Ovary (tissue), 9 donors: ENCODE measurements around the gene ZMAT3. TPM values are rescaled to one million over a fixed set of nuclear protein-coding genes. Genes with fewer than 3 reads are reported as not detected.
"Not testable (repeated sequence)": the region's sequence is repeated elsewhere in the genome, so short reads cannot be mapped to it uniquely, and the experiment has no call there.

Experiments
- DNase-seq, 5 donors: peaks; one replicate each; pipeline ENCODE4 v3.0.0-alpha.2; 2019 to 2020
- H3K27ac ChIP-seq, 2 donors: fragments of 200-600 bp; one replicate each; pipeline versions ENCODE4 v1.5.1 to v1.8.0; 2019 to 2022
- H3K27me3 ChIP-seq: fragments of 200-600 bp; one replicate; pipeline ENCODE4 v1.8.0; 2022
- H3K36me3 ChIP-seq: fragments of 200-600 bp; sonication (generic); one replicate; pipeline ENCODE4 v1.5.1; 2019
- H3K4me1 ChIP-seq: one replicate; pipeline ENCODE4 v1.8.1; 2013; ENCODE audit warnings: mild to moderate bottlenecking, moderate library complexity; ENCODE audit not compliant: insufficient read depth
- H3K4me3 ChIP-seq: fragments of 200-600 bp; sonication (generic); one replicate; pipeline ENCODE4 v1.5.1; 2017
- H3K9me3 ChIP-seq, 2 donors: fragments of 200-600 bp in 1 of 2; sonication (generic) in 1 of 2; one replicate each; pipeline versions ENCODE4 v1.5.1 to v1.8.1; 2013 to 2019; ENCODE audit warnings: mild to moderate bottlenecking in 1 of 2, moderate library complexity in 1 of 2
- CTCF ChIP-seq, 3 donors: fragments of 450-650 bp in 2 of 3; fragments of 200-600 bp in 1 of 3; IDR thresholded peaks; one replicate each; pipeline versions ENCODE4 v1.5.1 to v1.8.0; 2016 to 2022; ENCODE audit warnings: antibody characterized with exemption in 3 of 3, mild to moderate bottlenecking in 1 of 3
- EP300 ChIP-seq: sonication (generic); formaldehyde crosslinking; IDR thresholded peaks from one replicate; pipeline ENCODE4 v1.6.1; 2017; ENCODE audit warnings: antibody characterized with exemption
- POLR2A ChIP-seq: fragments of 450-650 bp; IDR thresholded peaks from one replicate; pipeline ENCODE4 v1.6.1; 2017; ENCODE audit warnings: antibody characterized with exemption, mild to moderate bottlenecking, moderate library complexity
- WGBS, 3 donors: extraction: QIAGEN DNeasy Blood & Tissue Kit in 1 of 3; methylation state at CpG; one replicate each; pipeline versions ENCODE4 v1.1.5 to v1.1.7; 2013 to 2017; 5-methylcytosine and 5-hydroxymethylcytosine counted together
- intact Hi-C, 4 donors: fragments of 100-400 bp; cut with DNase I; formaldehyde crosslinking; loops; one replicate each; pipeline versions ENCODE4 v1.11.0 to v1.15.1; 2022 to 2023
- polyA plus RNA-seq, 2 donors: library from polyadenylated mRNA; stranded (reverse); fragments of 200-250 nt in 1 of 2; fragments of 350-450 nt in 1 of 2; fragmentation: Illumina TruSeq in 1 of 2; extraction: RNeasy Lipid Tissue Mini Kit (QIAGEN cat#74804) in 1 of 2; gene quantifications; one replicate each; pipeline ENCODE4 v1.2.3, GENCODE V29; 2013 to 2014
- total RNA-seq, 7 donors: library from RNA; depleted of rRNA in 2 of 7; stranded (reverse); fragments of >200 nt in 2 of 7; fragmentation: NEBNext Ultra II Directional in 3 of 7; extraction: Animal tissue kit (Norgen Biotek cat#: 25700) in 3 of 7; gene quantifications; one replicate each; pipeline versions ENCODE4 v1.1.0 to v1.2.4, GENCODE V29; 2016 to 2023
- donor health status: DM: no; HTN: no; CAD: no; lungs with moderate emphysema.
- donor health status: DM: no; HTN: no; CAD: no.
- donor health status: Bipolar disorder and iron deficiency.
- donor health status: DM: yes; HTN: yes; CAD: no.
- donor health status: DM: no; HTN: no; CAD: no.
- donor health status: DM: yes; HTN: yes; CAD: no.

ZMAT3 gene
- total and polyA plus RNA-seq, 9 donors: 1.4 to 15.4 (median 11.9) TPM

GRCh38 chr3:179036226-179036625 is 35.4 kb downstream of the ZMAT3 start:
- no peaks in the 10 kb centered on the region for H3K9me3 ChIP-seq
- H3K4me1 ChIP-seq: no peaks in the 10 kb centered on the region
- TF ChIP-seq EP300 (no peak), CTCF (IDR thresholded peaks at IDR 0.05) (no peak), POLR2A (no peak)
- DNase-seq: no peak
- no peaks in the 10 kb centered on the region for H3K36me3 ChIP-seq
- intact Hi-C loops: no loop called here
- H3K4me3 ChIP-seq: no peak overlapping the region
- 95 to 99% (median 98%) methylated on average over 2 of the region's 2 CpGs for WGBS, 3 donors
- H3K27ac ChIP-seq: no peak overlapping the region
- no peaks in the 10 kb centered on the region for H3K27me3 ChIP-seq

- H3K27me3 ChIP-seq: no peaks in the 10 kb centered on the region
- H3K4me3 ChIP-seq: no peak overlapping the region
- H3K4me1 ChIP-seq: no peaks in the 10 kb centered on the region
- intact Hi-C loops: no loop called here
- no peak overlapping the region for H3K27ac ChIP-seq
- H3K36me3 ChIP-seq: no peaks in the 10 kb centered on the region
- no peak for DNase-seq
- TF ChIP-seq CTCF (IDR thresholded peaks at IDR 0.05) (no peak), EP300 (no peak), POLR2A (no peak)
- 81 to 87% (median 86%) methylated on average over 3 of the region's 3 CpGs for WGBS, 3 donors
- H3K9me3 ChIP-seq: no peaks in the 10 kb centered on the region
Observed at GRCh38 chr3:179035232-179035631, 36.4 kb downstream of the ZMAT3 start.

GRCh38 chr3:179033304-179033657 is 38.3 kb downstream of the ZMAT3 start:
- whole genome bisulfite sequencing, 3 donors: 43 to 73% (median 58%) methylated on average over 5 of the region's 5 CpGs
- H3K27me3 ChIP-seq, H3K4me1 ChIP-seq, H3K27ac ChIP-seq, H3K4me3 ChIP-seq, H3K36me3 ChIP-seq, H3K9me3 ChIP-seq, intact Hi-C loops, DNase-seq: not testable (repeated sequence)

GRCh38 chr3:179032454-179033303 is 38.9 kb downstream of the ZMAT3 start:
- H3K9me3 ChIP-seq, H3K4me1 ChIP-seq, H3K27ac ChIP-seq, H3K27me3 ChIP-seq, DNase-seq, H3K4me3 ChIP-seq, H3K36me3 ChIP-seq, intact Hi-C loops: not testable (repeated sequence)
- WGBS, 3 donors: 88 to 94% (median 88%) methylated on average over 36 to 42 of the region's 42 CpGs

- Histone ChIP-seq H3K4me1 (no peaks in the 10 kb centered on the region), H3K27ac (no peak overlapping the region), H3K9me3 (no peaks in the 10 kb centered on the region), H3K36me3 (no peaks in the 10 kb centered on the region), H3K27me3 (no peaks in the 10 kb centered on the region), H3K4me3 (no peak overlapping the region)
- no peak for TF ChIP-seq POLR2A
- no peak for TF ChIP-seq EP300
- TF ChIP-seq CTCF (IDR thresholded peaks at IDR 0.05): no peak
- 96 to 99% (median 97%) methylated on average over 3 of the region's 3 CpGs for WGBS, 3 donors
- intact Hi-C loops: no loop called here
- DNase-seq: no peak
Observed at GRCh38 chr3:179029096-179029495, 42.5 kb downstream of the ZMAT3 start.
